NT2/D1 (cell line): Measurements from ENCODE around the gene MMP15.

Experiments used
- SUZ12 ChIP-seq: IDR thresholded peaks from 2 replicates; pipeline ENCODE4 v1.6.1; 2011; ENCODE audit not compliant: insufficient read length, insufficient read depth; ENCODE audit errors: extremely low read depth
- YY1 ChIP-seq: IDR thresholded peaks from 2 replicates; pipeline ENCODE4 v1.6.1; 2011; ENCODE audit not compliant: insufficient read length, insufficient read depth
- ZNF274 ChIP-seq: IDR thresholded peaks from 2 replicates; pipeline ENCODE4 v1.6.1; 2011; ENCODE audit warnings: mild to moderate bottlenecking, low read depth, low read length

- TF ChIP-seq YY1, result no peak
- TF ChIP-seq ZNF274, result no peak
- no peak for TF ChIP-seq SUZ12
Measured at GRCh38 chr16:58032710-58033293, 7.2 kb downstream of the MMP15 start.
